ENCODE results near the gene NANOS2. TPM values are rescaled to one million over a fixed set of nuclear protein-coding genes. Genes with fewer than 3 reads are reported as not detected.

Gene NANOS2
- total RNA-seq, 4 donors from 2014 or later: not detected

- H3K4me1 ChIP-seq: peaks cover 13 to 29% (median 22%) of the 10 kb centered on the region in 4 donors
- H3K27ac ChIP-seq: peak within 1 kb of the TSS; percentile 75 to 92 (median 86)
- intact Hi-C loops (cut with DNase I; ENCODE audit: low total_unique reads): no loop called here
- no peak for DNase-seq
- peak within 1 kb of the TSS; percentile 56 to 94 (median 79) for H3K4me3 ChIP-seq
- no peaks in the 10 kb centered on the region for H3K27me3 ChIP-seq
- peaks cover 0 to 9% (median 0%) of the 10 kb centered on the region in 4 donors for H3K36me3 ChIP-seq
- WGBS, 2 donors (ENCODE audit: low coverage in 1 of 2): 0 to 1% methylated on average over 1 to 45 of the region's 47 CpGs
- no peaks in the 10 kb centered on the region for H3K9me3 ChIP-seq
- in situ Hi-C loops (cut with MboI; ENCODE audit: low pct_ligation_motif_present in 1 of 4, low pct_unique_long_range_greater_than_20kb in 1 of 4, low sequenced_read_pairs in 3 of 4): no loop called here
- TF ChIP-seq CTCF (IDR thresholded peaks at IDR 0.05) (no peak), POLR2AphosphoS5 (IDR thresholded peaks at IDR 0.05) (no peak), POLR2A (IDR thresholded peaks at IDR 0.05) (peak; percentile 26), EP300 (IDR thresholded peaks at IDR 0.05; ENCODE audit: low read depth) (no peak)
Measured at GRCh38 chr19:45901912-45902650, 12.5 kb downstream of the NANOS2 start, which contains the start of gene MYPOP. Gene MYPOP, minus strand, starts transcription at chr19:45902613. Its CDS starts 840 bp downstream, at chr19:45901773.

GRCh38 chr19:45901432-45901911, 13.1 kb downstream of the NANOS2 start:
- TF ChIP-seq CTCF (IDR thresholded peaks at IDR 0.05): no peak
- no peak for TF ChIP-seq EP300 (IDR thresholded peaks at IDR 0.05; ENCODE audit: low read depth)
- no peak for TF ChIP-seq POLR2A (IDR thresholded peaks at IDR 0.05)
- no peak for TF ChIP-seq POLR2AphosphoS5 (IDR thresholded peaks at IDR 0.05)
- peak; percentile 48 for DNase-seq
- intact Hi-C loops (cut with DNase I; ENCODE audit: low total_unique reads) (no loop called here), in situ Hi-C loops (cut with MboI; ENCODE audit: low pct_ligation_motif_present in 1 of 4, low pct_unique_long_range_greater_than_20kb in 1 of 4, low sequenced_read_pairs in 3 of 4) (no loop called here)
- peak overlapping the region; percentile 75 to 92 (median 86) for H3K27ac ChIP-seq
- H3K4me1 ChIP-seq: peaks cover 13 to 29% (median 22%) of the 10 kb centered on the region in 4 donors
- peak overlapping the region; percentile 56 to 94 (median 79) for H3K4me3 ChIP-seq
- peaks cover 0 to 9% (median 0%) of the 10 kb centered on the region in 4 donors for H3K36me3 ChIP-seq
- 19% methylated on average over 63 of the region's 69 CpGs; no CpG with 5 or more reads in 1 of the 2 donors for WGBS, 2 donors (ENCODE audit: low coverage in 1 of 2)
- no peaks in the 10 kb centered on the region for H3K27me3 ChIP-seq
- H3K9me3 ChIP-seq: no peaks in the 10 kb centered on the region

- WGBS, 2 donors (ENCODE audit: low coverage in 1 of 2): 73 to 85% methylated on average over 2 to 22 of the region's 22 CpGs
- H3K9me3 ChIP-seq: no peaks in the 10 kb centered on the region
Measured at GRCh38 chr19:45900738-45901431, 13.7 kb downstream of the NANOS2 start.

More at GRCh38 chr19:45900738-45901431, 13.7 kb downstream of the NANOS2 start:
- TF ChIP-seq POLR2A (IDR thresholded peaks at IDR 0.05) (no peak), EP300 (IDR thresholded peaks at IDR 0.05; ENCODE audit: low read depth) (no peak), POLR2AphosphoS5 (IDR thresholded peaks at IDR 0.05) (no peak), CTCF (IDR thresholded peaks at IDR 0.05) (no peak)
- DNase-seq: no peak
- peaks cover 0 to 9% (median 0%) of the 10 kb centered on the region in 4 donors for H3K36me3 ChIP-seq
- in situ Hi-C loops (cut with MboI; ENCODE audit: low pct_ligation_motif_present in 1 of 4, low pct_unique_long_range_greater_than_20kb in 1 of 4, low sequenced_read_pairs in 3 of 4): no loop called here
- intact Hi-C loops (cut with DNase I; ENCODE audit: low total_unique reads): no loop called here
- H3K27me3 ChIP-seq: no peaks in the 10 kb centered on the region
- peaks cover 13 to 29% (median 22%) of the 10 kb centered on the region in 4 donors for H3K4me1 ChIP-seq
- peak overlapping the region; percentile 56 to 94 (median 79) for H3K4me3 ChIP-seq
- H3K27ac ChIP-seq: peak overlapping the region in 1 of 4 donors; percentile 83

All from transverse colon (tissue), 4 donors.